ENCODE results near the gene CLSTN3. TPM values are rescaled to one million over a fixed set of nuclear protein-coding genes. Genes with fewer than 3 reads are reported as not detected.
A peak's percentile ranks its signal among the peaks of the same experiment; 100 is the strongest.

Gene CLSTN3
- total and polyA plus RNA-seq, 2 of the 13 experiments (the other 11 are each of a cell fraction or from before 2014, with no cell fraction given), result 26.2 to 94.1 TPM

- TF ChIP-seq THAP8 (CRISPR knock-in tag; IDR thresholded peaks at IDR 0.05; ENCODE audit: borderline replicate concordance), result no peak
- no peak for TF ChIP-seq SP140L (CRISPR knock-in tag; IDR thresholded peaks at IDR 0.05; ENCODE audit: borderline replicate concordance)
- peak; percentile 3; the same call in 1 of the 2 replicates for TF ChIP-seq MYC (CRISPR knock-in tag; IDR thresholded peaks at IDR 0.05; ENCODE audit: borderline replicate concordance)
- TF ChIP-seq POLR2AphosphoS2 (IDR thresholded peaks at IDR 0.05; ENCODE audit: low read depth, low read length), result no peak
- TF ChIP-seq ZNF563 (CRISPR knock-in tag; IDR thresholded peaks at IDR 0.05), result no peak
- no peak for TF ChIP-seq TIGD3 (CRISPR knock-in tag; IDR thresholded peaks at IDR 0.05; ENCODE audit: borderline replicate concordance)
- peak; percentile 32; the same call in 1 of the 2 replicates for TF ChIP-seq EEA1 (CRISPR knock-in tag; IDR thresholded peaks at IDR 0.05; ENCODE audit: borderline replicate concordance)
- TF ChIP-seq ATF3 (CRISPR knock-in tag; IDR thresholded peaks at IDR 0.05), result no peak
- TF ChIP-seq MED8 (CRISPR knock-in tag; IDR thresholded peaks at IDR 0.05; ENCODE audit: insufficient replicate concordance), result no peak
- no peak for TF ChIP-seq ZNF605 (CRISPR knock-in tag; IDR thresholded peaks at IDR 0.05)
- no peak for TF ChIP-seq ZNF460 (CRISPR knock-in tag; IDR thresholded peaks at IDR 0.05; ENCODE audit: borderline replicate concordance)
- TF ChIP-seq POLR2AphosphoS5 (IDR thresholded peaks at IDR 0.05; ENCODE audit: low read depth, low read length), result peak; percentile 71
- no peak for TF ChIP-seq ZBTB3 (CRISPR knock-in tag; IDR thresholded peaks at IDR 0.05; ENCODE audit: borderline replicate concordance, low read depth)
- TF ChIP-seq HHEX (CRISPR knock-in tag; IDR thresholded peaks at IDR 0.05), result no peak
- no peak for TF ChIP-seq BRCA1 (CRISPR knock-in tag; IDR thresholded peaks at IDR 0.05)
- TF ChIP-seq TEAD2 (CRISPR knock-in tag; IDR thresholded peaks at IDR 0.05), result no peak
- no peak for TF ChIP-seq ZNF33B (CRISPR knock-in tag; IDR thresholded peaks at IDR 0.05)
- TF ChIP-seq KLF16 (CRISPR knock-in tag; IDR thresholded peaks at IDR 0.05), result no peak
- no peak for TF ChIP-seq ZMYM4 (CRISPR knock-in tag; IDR thresholded peaks at IDR 0.05)
- no peak for TF ChIP-seq LCORL (IDR thresholded peaks at IDR 0.05)
- no peak; the same call in 1 of the 2 replicates for TF ChIP-seq LCORL (CRISPR knock-in tag; IDR thresholded peaks at IDR 0.05)
- TF ChIP-seq EED (CRISPR knock-in tag; IDR thresholded peaks at IDR 0.05), result no peak
- TF ChIP-seq CREB3 (CRISPR knock-in tag; IDR thresholded peaks at IDR 0.05), result no peak
- TF ChIP-seq SNAI1 (CRISPR knock-in tag; IDR thresholded peaks at IDR 0.05; ENCODE audit: borderline replicate concordance), result no peak
- TF ChIP-seq ZNF775 (CRISPR knock-in tag; IDR thresholded peaks at IDR 0.05; ENCODE audit: borderline replicate concordance), result no peak
- no peak for TF ChIP-seq HMG20B (CRISPR knock-in tag; conservative IDR thresholded peaks at IDR 0.05)
- TF ChIP-seq IKZF4 (CRISPR knock-in tag; IDR thresholded peaks at IDR 0.05; ENCODE audit: borderline replicate concordance, low read depth, not compliant biosample characterization), result no peak
Measured at GRCh38 chr12:7129872-7130691, at the start of gene CLSTN3 (continued).

Measured in HepG2 (cell line).